ENCODE measurements around the gene SLC25A21.
"Not testable (repeated sequence)": the region's sequence is repeated elsewhere in the genome, so short reads cannot be mapped to it uniquely, and the experiment has no call there.

The SLC25A21 gene

DNA sequence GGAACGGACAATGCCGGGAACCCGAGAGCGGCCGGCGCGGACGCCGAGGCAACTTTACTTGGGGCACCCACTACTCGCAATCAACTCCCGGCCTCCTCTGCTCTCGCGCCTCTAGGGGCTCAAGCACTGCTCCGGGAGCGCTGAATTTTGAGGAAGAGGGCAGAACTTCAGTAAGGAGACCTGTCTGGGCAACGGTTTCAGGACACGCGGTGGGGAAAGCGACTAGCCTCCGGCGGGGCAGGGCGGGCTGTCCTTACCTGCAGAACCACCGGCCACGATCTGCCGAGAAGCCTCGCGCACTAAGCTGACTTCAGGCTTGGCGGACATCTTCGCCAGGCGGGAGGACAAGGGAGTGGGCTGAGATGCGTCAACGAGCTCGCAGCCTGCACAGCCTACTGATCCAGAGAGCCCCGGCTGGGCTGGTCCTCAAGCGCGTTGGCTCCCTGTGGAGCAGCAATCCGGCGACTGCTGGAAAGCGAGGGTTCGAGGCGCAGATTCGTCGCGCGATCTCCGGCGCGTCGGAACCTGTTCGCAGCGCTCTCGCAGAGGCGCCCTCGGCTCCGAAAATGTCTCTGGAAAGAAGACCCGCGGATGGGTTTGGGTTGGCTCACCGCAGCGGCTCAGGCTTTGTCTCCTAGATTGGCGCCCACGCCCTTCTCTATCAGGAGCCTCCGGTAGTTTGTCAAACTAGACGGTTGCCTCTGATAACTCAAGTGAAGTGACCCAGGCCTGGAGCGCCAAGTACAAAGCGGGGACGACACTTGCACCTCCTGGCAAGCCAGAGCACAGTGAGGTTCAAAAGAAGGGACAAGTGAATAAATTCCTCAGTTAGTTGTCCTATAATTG is at the start of gene SLC25A21:
SLC25A21 (minus strand) TSS at position 583 of the 846 bp plus-strand sequence.
- no peak for DNase-seq (ENCODE audit: low read depth in 2 of 2)

DNA sequence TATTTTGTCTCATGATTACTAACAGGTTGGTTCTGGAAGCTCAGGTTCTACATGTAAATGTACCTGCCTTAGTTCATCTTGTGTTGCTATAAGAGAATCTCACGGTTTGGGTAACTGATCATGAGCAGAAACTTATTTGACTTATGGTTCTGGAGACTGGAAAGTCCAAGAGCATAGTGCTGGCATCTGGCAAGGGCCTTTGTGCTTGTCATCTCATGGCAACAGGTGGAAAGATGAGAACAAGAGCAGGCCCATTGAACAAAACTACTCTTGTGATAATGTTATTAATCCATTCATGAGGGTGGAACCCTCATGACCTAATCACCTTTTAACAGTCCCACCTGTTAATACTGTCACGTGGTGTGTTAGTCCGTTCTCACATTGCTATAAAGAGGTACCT is 48.7 kb upstream of the SLC25A21 start:
- no peak for DNase-seq (ENCODE audit: low read depth in 2 of 2)

DNA sequence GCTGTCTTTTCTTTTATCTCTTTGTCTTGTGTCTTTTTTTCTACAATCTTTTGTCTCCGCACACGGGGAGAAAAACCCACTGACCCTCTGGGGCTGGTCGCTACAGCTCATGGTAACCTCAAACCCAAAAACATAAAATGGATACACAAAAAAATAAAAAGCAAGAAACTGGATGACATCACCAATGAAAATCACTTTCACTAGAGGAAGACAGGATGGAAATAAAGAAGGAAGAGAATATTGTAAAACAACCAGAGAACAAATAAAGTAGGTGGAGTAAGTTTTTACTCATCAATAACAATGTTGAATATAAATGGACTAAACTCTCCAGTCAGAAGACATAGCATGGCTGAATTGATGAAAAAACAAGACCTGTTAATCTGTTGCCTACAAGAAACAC is 42.9 kb upstream of the SLC25A21 start:
- no peak for DNase-seq (ENCODE audit: low read depth in 2 of 2)

DNA sequence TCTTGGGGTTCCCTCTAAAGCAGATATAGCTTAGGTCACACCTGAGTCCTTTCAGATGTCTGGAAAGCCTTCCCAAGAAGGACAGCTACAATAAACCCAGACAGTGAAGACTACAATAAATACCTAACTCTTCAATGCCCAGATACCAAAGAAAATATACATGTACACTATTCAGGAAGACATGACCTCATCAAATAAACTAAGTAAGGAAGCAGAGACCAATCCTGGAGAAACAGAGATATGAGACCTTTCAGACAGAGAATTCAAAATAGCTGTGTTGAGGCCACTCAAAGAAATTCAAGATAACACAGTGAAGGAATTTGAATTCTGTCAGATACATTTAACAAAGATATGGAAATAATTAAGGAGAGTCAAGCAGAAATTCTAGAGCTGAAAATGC is 40.6 kb upstream of the SLC25A21 start:
- DNase-seq (ENCODE audit: low read depth in 2 of 2): no peak

GRCh38 chr14:37210448-37210847 is 38.0 kb upstream of the SLC25A21 start:
- no peak for DNase-seq (ENCODE audit: low read depth in 2 of 2)

- DNase-seq (ENCODE audit: low read depth in 2 of 2): not testable (repeated sequence)
Observed at GRCh38 chr14:37209617-37210016, 37.2 kb upstream of the SLC25A21 start.

GRCh38 chr14:37205623-37206605 is 33.5 kb upstream of the SLC25A21 start:
- not testable (repeated sequence) for DNase-seq (ENCODE audit: low read depth in 2 of 2)

- DNase-seq (ENCODE audit: low read depth in 2 of 2): no peak
Observed at GRCh38 chr14:37203423-37203822, 31.0 kb upstream of the SLC25A21 start.

DNA sequence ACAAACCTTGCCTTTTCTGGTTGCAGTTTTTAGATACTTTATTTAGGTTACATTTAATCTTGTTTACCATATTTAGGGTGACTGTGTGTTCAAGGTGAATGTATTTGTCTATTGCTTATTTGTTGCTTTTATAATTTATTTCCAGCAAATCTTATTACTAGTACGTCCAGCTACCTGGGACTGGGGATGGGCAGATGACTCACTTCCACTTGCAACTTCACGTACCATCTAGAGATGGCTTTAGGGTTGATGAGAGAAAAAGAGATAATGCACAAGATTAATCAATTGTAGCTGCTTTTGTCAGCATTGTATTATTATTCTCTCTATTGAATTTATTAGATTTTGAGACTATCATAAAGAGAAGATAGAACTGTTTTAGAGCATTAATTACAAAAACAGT is 30.4 kb upstream of the SLC25A21 start:
- no peak for DNase-seq (ENCODE audit: low read depth in 2 of 2)

DNA sequence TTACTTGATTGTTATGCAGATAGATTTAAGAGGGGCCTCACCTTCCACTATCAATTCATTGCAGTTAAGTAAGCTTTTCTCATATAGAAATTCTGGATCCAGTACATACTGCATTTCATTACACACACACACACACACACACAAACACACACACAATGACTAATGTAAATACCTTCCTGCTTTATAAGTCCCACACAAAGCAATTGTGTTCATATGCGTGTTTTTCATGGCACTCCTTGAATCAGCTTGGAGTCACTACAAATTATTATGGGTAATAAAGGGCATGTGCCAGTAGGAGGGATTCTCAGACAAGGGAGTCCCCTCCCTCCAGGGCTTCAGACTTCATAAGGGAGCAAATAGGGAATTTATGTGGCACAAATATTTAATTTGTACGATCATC is 29.9 kb upstream of the SLC25A21 start:
- DNase-seq (ENCODE audit: low read depth in 2 of 2): no peak

DNA sequence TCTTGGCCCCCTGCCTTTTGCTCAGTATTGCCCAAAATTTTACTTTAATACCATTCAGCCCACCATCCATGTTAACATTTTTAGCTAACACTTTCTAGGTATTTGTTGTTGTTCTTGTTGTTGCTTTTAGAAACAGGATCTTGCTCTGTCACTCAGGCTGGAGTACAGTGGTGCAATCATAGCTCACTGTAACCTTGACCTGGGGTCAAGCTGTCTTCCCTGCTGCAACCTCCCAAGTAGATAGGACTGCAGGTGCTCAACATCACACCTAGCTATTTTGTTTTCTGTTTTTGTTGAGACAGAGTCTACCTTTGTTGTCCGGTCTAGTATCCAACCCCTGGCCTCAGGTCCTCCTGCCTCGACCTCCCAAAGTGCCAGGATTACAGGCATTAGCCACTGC is 29.3 kb upstream of the SLC25A21 start:
- DNase-seq (ENCODE audit: low read depth in 2 of 2): no peak

GRCh38 chr14:37198907-37199306 is 26.5 kb upstream of the SLC25A21 start:
- DNase-seq (ENCODE audit: low read depth in 2 of 2): no peak

GRCh38 chr14:37198273-37198598 is 25.8 kb upstream of the SLC25A21 start:
- DNase-seq (ENCODE audit: low read depth in 2 of 2): no peak

DNA sequence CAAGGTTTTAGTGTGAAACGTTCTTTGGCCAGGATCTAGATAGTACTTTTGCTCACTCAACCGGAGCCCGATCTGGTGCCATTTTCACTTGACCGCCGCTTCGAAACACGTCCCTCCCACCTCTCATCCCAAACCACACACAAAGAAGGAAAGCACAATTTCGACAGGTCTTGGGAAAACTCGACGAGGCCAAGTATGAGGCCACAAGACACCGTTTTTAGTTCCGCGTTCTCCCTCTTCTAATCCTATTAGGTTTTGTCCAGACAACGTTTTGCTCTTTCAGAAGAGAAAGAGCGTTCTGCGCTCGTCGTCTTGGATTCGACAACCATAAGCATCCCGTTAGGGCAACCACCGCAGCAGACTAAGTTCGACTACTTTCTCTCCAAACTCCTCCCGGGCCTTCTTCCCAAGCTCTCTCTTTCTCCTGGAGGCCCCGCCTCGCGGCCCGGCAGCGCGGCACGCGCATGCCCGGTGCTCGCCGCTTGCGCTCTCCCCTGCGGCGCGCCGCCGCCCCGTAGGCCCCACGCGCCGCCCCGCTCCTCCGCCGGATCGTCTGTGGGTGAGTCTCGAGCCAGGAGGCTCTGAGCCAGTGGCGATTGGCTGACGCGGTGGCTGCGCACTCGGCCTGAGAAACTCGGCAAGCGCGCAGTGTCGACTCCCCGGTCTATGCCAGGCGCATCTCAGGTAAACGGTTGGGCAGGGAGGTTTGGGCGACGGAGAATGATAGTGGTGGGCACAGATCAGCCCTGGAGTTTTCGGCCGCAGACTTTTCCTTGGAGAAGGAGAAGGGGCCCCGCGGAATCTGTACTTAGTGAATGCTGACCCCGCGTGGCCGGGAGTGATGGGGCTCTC is 25.2 kb upstream of the SLC25A21 start, which contains the start of gene MIPOL1:
MIPOL1 (plus strand) TSS at position 517 of the 852 bp plus-strand sequence. CDS start 49,952 bp downstream, outside the sequence.
- DNase-seq (ENCODE audit: low read depth in 2 of 2): no peak

GRCh38 chr14:37196604-37197420 is 24.4 kb upstream of the SLC25A21 start:
- DNase-seq (ENCODE audit: low read depth in 2 of 2): no peak

DNA sequence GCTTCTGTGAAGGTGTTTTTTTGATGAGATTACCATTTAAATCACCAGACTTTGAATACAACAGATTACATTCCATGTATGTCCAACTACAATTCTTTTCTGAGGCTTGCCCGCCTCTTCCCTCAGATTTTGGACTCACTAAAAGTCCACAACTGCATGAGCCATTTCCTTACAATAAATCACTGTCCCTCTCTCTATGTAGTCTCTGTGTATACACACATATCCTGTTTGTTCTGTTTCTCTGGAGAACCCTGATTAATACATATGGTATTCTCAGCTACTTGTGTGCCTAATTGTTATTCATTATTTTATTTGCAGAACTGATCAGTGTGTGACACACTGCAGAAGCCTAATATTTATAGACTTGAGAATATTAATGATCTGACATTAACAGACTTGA is 22.9 kb upstream of the SLC25A21 start:
- no peak for DNase-seq (ENCODE audit: low read depth in 2 of 2)

DNA sequence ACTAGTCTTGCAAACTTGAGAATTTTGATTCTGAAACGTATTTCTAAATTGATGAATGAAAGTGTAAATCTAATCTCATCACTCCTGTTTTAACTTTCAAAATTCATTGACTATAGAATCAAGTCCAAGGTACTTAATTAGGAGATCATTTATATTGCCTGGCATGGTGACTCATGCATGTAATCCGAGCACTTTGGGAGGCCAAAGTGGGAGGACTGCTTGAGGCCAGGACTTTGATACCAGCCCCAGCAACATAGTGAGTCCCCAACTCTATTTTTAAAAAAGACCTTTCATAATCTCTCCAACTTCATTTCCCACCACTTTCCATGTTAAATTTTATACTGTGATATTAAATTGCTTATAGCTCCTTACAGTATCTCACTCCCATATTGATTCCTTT is 22.3 kb upstream of the SLC25A21 start:
- DNase-seq (ENCODE audit: low read depth in 2 of 2): no peak

GRCh38 chr14:37189733-37190132 is 17.3 kb upstream of the SLC25A21 start:
- not testable (repeated sequence) for DNase-seq (ENCODE audit: low read depth in 2 of 2)

DNA sequence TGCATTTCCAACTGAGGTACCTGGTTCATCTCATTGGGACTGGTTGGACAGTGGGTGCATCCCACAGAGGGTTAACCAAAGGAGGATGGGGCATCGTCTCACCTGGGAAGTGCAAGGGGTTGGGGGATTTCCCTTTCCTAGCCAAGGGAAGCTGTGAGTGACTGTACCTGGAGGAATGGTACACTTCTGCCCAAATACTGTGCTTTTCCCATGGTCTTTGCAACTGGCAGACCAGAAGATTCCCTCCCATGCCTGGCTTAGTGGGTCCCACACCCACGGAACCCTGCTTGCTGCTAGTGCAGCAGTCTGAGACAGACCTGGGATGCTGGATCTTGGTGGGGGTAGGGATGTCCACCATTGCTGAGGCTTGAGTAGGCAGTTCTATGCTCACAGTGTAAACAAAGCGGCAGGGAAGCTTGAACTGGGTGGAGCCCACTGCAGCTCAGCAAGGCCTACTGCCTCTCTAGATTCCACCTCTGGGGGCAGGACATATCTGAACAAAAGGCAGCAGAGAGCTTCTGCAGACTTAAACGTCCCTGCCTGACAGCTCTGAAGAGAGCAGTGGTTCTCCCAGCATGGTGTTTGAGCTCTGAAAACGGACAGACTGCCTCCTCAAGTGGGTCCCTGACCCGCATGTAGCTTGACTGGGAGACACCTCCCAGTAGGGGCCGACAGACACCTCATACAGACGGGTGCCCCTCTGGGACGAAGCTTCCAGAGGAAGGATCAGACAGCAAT is 15.6 kb upstream of the SLC25A21 start:
- not testable (repeated sequence) for DNase-seq (ENCODE audit: low read depth in 2 of 2)

- DNase-seq (ENCODE audit: low read depth in 2 of 2): no peak
Observed at GRCh38 chr14:37187294-37187693, 14.9 kb upstream of the SLC25A21 start.

Data from stimulated activated CD8-positive, alpha-beta memory T cell treated with anti-CD3 and anti-CD28 coated beads, Interleukin-15, amount 100 ng/mL, for 4 hours (primary cell).